D341Med (cell line): ENCODE results near the gene ANKRD44.
A peak's percentile ranks its signal among the peaks of the same experiment; 100 is the strongest.
"Not testable (repeated sequence)": the region's sequence is repeated elsewhere in the genome, so short reads cannot be mapped to it uniquely, and the experiment has no call there.

ENCODE experiments used
- DNase-seq: peaks from one replicate; pipeline ENCODE4 v3.0.0; 2012; ENCODE audit warnings: low spot score

The ANKRD44 gene

DNA sequence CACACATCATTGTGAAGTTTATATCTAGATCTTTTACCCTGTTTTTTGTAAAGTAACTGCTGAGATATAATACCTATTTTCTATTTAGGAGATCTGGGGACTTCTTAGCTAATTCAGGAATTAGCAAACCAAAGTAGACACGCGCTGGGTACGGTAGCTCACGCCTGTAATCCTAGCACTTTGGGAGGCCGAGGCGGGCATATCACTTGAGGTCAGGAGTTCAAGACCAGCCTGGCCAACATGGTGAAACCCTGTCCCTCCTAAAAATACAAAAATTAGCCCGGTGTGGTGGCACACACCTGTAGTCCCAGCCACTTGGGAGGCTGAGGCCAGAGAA, 23.0 kb downstream of the ANKRD44 start:
- not testable (repeated sequence) for DNase-seq

- DNase-seq: no peak
Observed at GRCh38 chr2:197286805-197287595, 23.6 kb downstream of the ANKRD44 start.

DNA sequence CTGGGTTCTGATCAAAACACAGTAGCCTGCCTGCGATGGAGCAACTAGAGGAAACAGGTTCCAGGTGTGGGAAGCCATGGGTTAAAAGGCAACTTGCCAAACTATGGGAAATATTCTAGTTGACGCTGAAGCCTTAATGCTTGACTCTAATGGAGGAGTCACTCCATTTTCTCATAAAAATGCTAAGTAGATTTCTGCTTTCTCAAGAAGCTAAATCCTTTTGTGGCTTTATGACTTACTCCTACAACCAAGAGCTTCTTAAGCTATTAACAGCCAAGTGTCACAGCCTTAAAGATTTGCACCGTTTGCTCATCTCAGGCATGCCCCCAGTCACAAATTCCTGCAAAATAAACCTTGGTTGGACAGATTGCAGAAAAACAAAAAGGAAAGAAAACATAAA, 25.2 kb downstream of the ANKRD44 start:
- no peak for DNase-seq

DNA sequence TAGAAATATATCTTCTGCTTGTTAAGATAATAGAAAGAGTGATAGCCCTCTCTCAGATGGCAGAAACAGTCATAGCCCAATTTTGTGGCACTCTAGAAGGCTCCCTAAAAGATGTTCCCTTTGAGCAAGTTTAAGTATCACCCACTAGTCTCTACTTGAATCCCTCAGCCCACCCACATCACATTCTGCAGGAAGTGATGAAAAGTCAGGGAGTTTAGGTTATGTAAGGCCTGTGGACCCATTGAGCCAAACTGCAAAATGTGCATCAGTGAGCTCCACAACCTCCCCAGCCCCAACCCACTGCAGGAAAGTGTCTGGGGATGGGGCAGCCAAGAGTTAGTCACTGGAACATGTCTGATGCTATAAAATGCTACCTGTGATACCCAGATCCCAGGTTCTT, 25.6 kb downstream of the ANKRD44 start:
- no peak for DNase-seq

GRCh38 chr2:197281421-197281820, 29.2 kb downstream of the ANKRD44 start:
- no peak for DNase-seq

DNA sequence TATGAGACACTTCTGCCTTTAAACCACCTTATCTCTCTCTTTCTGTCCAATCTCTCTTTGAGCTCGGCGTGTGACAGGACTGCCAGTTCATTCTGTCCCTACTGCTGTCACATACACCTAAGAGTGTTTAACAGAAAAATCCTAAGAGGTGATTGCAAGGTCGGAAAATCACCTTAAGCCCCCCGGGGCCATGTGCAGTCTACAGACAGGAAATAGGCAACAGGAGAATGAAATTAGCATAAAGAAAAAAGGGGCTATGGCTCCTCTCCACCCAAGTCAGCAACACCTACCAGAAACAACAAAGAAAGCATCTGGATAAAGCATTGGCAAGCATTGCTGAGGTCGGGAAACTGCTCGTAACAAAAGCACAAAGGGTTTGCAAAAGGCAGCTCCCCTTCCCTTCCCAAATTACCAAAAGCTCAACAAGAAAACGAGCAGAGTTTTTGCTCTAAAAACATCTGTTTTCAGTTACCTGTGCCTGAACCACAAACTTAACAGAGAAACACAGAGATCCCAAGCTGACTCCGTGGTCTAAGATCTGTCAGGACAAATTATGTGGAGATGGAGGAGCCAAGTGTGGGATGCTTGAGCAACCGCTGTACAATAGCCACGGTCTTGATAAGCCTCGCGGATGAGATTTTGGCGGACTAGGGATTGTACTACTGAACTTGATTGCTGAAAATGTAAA, 30.4 kb downstream of the ANKRD44 start:
- DNase-seq: no peak

GRCh38 chr2:197278799-197279763, 31.5 kb downstream of the ANKRD44 start:
- DNase-seq: no peak

DNA sequence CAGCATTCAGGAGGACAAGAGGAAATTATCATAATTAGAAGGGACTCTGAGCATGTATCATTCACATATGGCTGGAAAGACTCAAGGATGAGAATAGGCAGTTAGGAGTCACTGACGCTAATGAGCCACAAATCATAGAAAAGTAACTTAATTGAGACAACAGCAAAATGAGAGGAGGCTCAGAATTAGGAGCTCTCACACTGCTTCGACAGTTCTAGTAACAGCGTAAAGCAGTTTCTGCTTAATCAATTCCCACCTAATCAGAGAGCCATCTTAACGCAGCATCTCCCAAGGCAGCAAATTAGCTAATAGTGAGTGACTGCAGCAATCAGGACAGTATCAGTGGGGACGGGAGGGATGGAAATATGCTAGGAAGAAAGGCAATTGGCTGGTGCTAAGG, 32.8 kb downstream of the ANKRD44 start:
- DNase-seq: no peak

GRCh38 chr2:197276156-197276555, 34.4 kb downstream of the ANKRD44 start:
- DNase-seq: no peak

DNA sequence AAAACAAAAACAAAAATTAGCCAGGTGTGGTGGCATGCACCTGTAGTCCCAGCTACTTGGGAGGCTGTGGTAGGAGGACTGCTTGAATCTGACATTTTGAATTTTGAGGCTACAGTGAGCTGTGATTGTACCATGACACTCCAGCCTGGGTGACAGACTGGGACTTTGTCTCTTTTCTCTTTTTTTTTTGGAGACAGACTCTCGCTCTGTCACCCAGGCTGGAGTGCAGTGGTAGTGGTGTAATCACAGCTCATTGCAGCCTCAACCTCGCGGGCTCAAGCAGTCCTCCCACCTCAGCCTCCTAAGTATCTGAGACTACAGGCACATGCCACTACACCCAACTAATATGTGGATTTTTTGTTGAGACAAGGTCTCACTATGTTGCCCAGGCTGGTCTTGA, 35.6 kb downstream of the ANKRD44 start:
- no peak for DNase-seq

- no peak for DNase-seq
Observed at GRCh38 chr2:197274349-197274748, 36.2 kb downstream of the ANKRD44 start.

- peak; percentile 37 for DNase-seq
Observed at GRCh38 chr2:197273485-197273884, 37.1 kb downstream of the ANKRD44 start.

DNA sequence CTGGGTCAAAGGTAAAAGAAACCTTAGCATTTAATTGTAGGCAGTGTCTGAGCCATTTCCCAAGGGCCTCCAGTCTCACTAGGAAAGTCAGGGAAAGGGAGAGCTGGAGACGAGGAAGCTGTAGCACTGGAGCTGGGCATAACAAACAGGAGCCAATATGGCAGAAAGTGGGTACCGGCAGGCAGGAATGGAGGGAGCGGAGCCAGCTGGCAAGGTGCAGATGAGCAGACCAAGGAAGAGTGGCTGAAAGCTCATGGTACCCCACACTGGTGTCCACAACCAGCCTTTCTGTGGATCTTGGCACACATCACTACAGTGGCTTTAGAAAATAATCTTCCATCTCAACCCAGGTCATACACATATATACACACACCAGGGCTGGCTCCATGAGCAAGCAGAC, 40.0 kb downstream of the ANKRD44 start:
- no peak for DNase-seq

DNA sequence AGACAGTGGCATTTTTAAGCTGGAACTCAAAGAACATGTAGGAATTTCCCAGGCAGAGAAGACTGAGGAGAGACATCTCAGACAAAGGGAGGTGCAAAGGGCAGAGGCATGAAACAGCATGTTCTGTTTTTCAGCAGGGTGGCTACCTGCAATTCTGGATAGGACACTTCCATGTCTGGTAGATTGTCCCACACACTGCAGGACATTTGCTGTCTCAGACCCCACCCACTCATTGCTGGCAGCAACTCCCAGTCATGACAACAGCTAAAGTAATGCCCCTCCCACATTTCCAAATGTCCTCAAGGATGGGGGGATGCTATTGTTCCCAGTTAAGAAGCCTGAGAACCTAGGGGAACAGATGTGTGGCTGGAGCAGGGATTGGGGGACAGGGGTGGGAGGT, 40.8 kb downstream of the ANKRD44 start:
- DNase-seq: no peak

DNA sequence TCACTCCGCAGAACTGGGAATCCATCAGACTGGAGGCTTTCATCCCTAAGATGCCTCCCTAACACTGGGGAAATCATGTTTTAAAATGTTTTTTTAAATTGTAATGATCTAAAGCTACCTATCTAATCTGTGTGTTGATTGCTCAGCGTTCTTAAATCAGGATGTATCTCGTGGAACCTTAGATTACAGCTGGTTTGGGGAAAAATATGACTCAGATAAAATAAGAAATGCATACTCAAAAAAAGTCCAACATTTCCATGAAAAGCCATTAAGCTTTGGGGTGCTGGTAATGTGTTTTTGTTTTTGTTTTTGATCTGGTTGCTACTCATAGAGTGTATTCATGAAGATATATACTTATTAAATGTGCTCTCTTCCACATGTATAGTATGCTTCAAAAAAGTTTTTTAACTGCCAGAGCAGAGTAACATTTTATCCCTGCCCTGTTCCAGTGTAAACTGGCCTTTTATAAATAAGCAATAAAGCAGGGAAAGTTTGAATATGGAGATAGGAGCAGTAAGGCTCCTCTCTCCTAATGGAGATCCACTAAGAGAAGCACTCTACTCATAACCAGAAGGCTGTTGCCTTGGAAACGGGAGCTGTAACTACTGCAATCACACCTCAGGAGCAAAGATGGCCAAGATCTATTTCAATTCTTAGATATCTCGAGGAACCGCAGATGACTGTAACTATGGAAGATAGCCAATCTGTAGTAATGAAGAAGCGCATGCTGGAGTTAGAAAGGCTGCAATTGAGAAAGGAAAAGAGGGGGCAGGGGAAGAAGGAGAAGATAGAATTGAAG, 41.6 kb downstream of the ANKRD44 start:
- no peak for DNase-seq

DNA sequence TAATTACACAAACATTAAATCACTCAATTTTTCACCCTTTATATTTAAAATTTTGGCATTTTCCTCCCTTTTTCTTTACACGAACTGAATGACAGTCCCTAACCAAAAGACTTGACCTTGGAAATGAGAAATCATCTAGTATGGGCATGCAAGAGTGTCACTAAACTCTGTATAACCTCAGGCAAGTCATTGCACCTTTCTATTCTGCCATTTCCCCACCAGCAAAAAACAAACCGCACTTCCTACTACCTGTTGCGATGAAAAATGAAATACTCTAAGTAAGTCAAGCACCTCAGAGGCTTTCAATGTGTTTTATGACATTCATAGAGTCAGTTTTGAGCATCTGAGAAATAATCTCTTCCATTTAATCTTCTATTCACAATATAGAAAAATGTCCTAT, 44.1 kb downstream of the ANKRD44 start:
- no peak for DNase-seq

DNA sequence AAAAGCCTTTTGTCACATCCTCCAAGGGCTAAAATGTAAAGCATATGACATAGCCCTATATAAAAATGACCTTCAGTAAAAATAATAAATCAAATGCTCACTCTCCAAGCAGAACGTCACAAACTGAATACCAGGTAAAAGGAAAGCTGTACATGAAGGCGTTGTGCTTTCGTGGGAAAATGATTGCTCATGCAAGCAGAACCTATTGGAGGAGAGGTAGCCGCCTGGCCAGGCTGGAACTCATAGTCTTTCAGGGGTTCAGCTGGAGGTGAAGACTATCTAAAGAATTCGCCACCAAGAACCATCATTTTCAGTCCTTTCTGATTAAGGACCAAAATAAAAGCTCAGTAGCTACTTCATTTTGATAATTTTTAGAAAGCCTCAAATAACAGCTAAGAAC, 44.7 kb downstream of the ANKRD44 start:
- DNase-seq: no peak

- DNase-seq: no peak
Observed at GRCh38 chr2:197265036-197265435, 45.5 kb downstream of the ANKRD44 start.

GRCh38 chr2:197264332-197264731, 46.2 kb downstream of the ANKRD44 start:
- DNase-seq: no peak

- no peak for DNase-seq
Observed at GRCh38 chr2:197263077-197263476, 47.5 kb downstream of the ANKRD44 start.

GRCh38 chr2:197261808-197262226, 48.8 kb downstream of the ANKRD44 start:
- DNase-seq: no peak

DNA sequence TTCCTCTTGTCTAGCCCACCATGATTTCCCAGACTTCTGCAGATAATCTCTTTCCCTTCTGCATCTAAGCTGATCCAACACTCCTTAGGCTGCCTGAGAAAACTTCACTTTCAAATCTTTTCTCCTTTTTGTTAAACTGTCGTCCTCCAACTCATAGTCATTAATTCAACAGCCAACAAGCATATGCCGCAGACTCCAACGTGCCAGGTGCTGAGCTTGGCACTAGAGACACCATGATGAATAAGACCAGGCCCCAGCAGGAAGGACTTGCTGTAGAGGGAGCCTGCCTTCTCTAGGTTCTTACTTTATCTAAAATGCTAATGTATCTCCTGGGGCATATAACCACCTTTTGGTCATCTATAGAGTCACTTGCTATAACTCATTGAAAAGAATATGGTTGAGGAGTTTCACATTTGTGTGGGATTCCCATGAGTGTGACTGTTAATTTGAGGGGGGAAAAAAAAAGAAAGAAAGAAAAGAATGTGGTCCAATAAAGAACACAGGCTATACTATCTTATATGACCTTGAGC, 51.0 kb downstream of the ANKRD44 start:
- no peak for DNase-seq
